Keratinocyte (primary cell): Measurements from ENCODE around the gene UBXN4. TPM values are rescaled to one million over a fixed set of nuclear protein-coding genes. Genes with fewer than 3 reads are reported as not detected.

Experiments
- DNase-seq: peaks from one replicate; pipeline ENCODE4 v3.0.0-alpha.2; 2011; ENCODE audit warnings: low read depth, missing footprints, low spot score
- FAIRE-seq: peaks from 2 replicates; lab custom pipeline; 2011; peaks lifted over from hg19 to GRCh38; lab: Jason Lieb, UNC
- H2AFZ ChIP-seq: 2 replicates; pipeline ENCODE4 v1.6.0; 2012; ENCODE audit warnings: low read length, control low read depth, inconsistent platforms; ENCODE audit not compliant: control insufficient read depth
- H3K27ac ChIP-seq: 2 replicates; pipeline ENCODE4 v1.5.1; 2011; ENCODE audit warnings: low read length; ENCODE audit not compliant: control insufficient read depth, insufficient read depth
- H3K27me3 ChIP-seq: 3 replicates; pipeline ENCODE4 v1.6.0; 2011; ENCODE audit warnings: low read length; ENCODE audit not compliant: control insufficient read depth, insufficient read depth; ENCODE audit errors: extremely low read depth
- H3K36me3 ChIP-seq, 2 experiments: 2 replicates in 1 of 2; 3 replicates in 1 of 2; pipeline ENCODE4 v1.5.1; 2011; ENCODE audit warnings: low read length in 2 of 2, mild to moderate bottlenecking in 1 of 2; ENCODE audit not compliant: control insufficient read depth in 2 of 2, insufficient read depth in 2 of 2; ENCODE audit errors: extremely low read depth in 1 of 2
- H3K4me1 ChIP-seq: 3 replicates; pipeline ENCODE4 v1.5.1; 2011; ENCODE audit warnings: low read length; ENCODE audit not compliant: control insufficient read depth, insufficient read depth; ENCODE audit errors: extremely low read depth
- H3K4me2 ChIP-seq: 3 replicates; pipeline ENCODE4 v1.6.0; 2011; ENCODE audit warnings: low read depth, low read length; ENCODE audit not compliant: control insufficient read depth, insufficient read depth; ENCODE audit errors: extremely low read depth
- H3K4me3 ChIP-seq, 3 experiments: fragments of 200-600 bp in 1 of 3; sonication (generic) in 1 of 3; 2 replicates in 2 of 3; 3 replicates in 1 of 3; pipeline ENCODE4 v1.5.1; 2011 to 2016; ENCODE audit warnings: low read length in 3 of 3, mild to moderate bottlenecking in 3 of 3, control low read depth in 2 of 3, inconsistent platforms in 1 of 3, low read depth in 1 of 3, mixed read lengths in 1 of 3, mixed run types in 1 of 3, moderate library complexity in 1 of 3; ENCODE audit not compliant: control insufficient read depth in 2 of 3, insufficient read depth in 2 of 3; ENCODE audit errors: extremely low read depth in 1 of 3
- H3K79me2 ChIP-seq: 2 replicates; pipeline ENCODE4 v1.6.0; 2012; ENCODE audit warnings: low read length; ENCODE audit not compliant: control insufficient read depth, insufficient read depth
- H3K9ac ChIP-seq: 3 replicates; pipeline ENCODE4 v1.6.0; 2011; ENCODE audit warnings: low read length; ENCODE audit not compliant: control insufficient read depth, insufficient read depth; ENCODE audit errors: extremely low read depth
- H3K9me1 ChIP-seq: 3 replicates; pipeline ENCODE4 v1.6.0; 2011; ENCODE audit warnings: low read length; ENCODE audit not compliant: control insufficient read depth, insufficient read depth; ENCODE audit errors: extremely low read depth
- H3K9me3 ChIP-seq: 2 replicates; pipeline ENCODE4 v1.5.1; 2012; ENCODE audit warnings: low read depth, low read length; ENCODE audit not compliant: control insufficient read depth
- H4K20me1 ChIP-seq: 3 replicates; pipeline ENCODE4 v1.6.0; 2011; ENCODE audit warnings: low read length; ENCODE audit not compliant: control insufficient read depth, insufficient read depth; ENCODE audit errors: extremely low read depth
- EZH2 ChIP-seq: IDR thresholded peaks from one replicate; pipeline ENCODE4 v1.6.1; 2012; ENCODE audit warnings: inconsistent platforms, mild to moderate bottlenecking, low read length, moderate library complexity
- dilution Hi-C: fragments of 300-500 bp; cut with MboI; formaldehyde crosslinking; loops from one replicate; pipeline ENCODE4 v1.7.0; 2020; ENCODE audit warnings: low sequenced_read_pairs; ENCODE audit not compliant: extremely low pct_ligation_motif_present
- polyA plus RNA-seq, 5 experiments: library from polyadenylated mRNA; depleted of rRNA in 3 of 5; stranded (reverse) in 3 of 5; stranded (forward) in 1 of 5; unstranded in 1 of 5; fragments of >200 nt; gene quantifications; 1 replicate in 1 of 5; 2 replicates in 3 of 5; 3 replicates in 1 of 5; pipeline versions ENCODE4 v1.2.1 to v1.2.3, GENCODE V29; 2011 to 2012; ENCODE audit warnings: missing spikeins in 2 of 5, low read depth in 1 of 5, low replicate concordance in 1 of 5
- TF ChIP-seq, protein P1 (sequence below), 3 experiments: IDR thresholded peaks in 1 of 3; conservative IDR thresholded peaks in 1 of 3; optimal IDR thresholded peaks in 1 of 3; 2 replicates in 2 of 3; 3 replicates in 1 of 3; pipeline versions ENCODE3 to v1.5.1; 2011; ENCODE audit warnings: low read length in 3 of 3, mild to moderate bottlenecking in 3 of 3, moderate library complexity in 2 of 3, control low read depth in 1 of 3, inconsistent platforms in 1 of 3; ENCODE audit not compliant: insufficient read depth in 2 of 3; ENCODE audit errors: extremely low read depth in 1 of 3

The UBXN4 gene
- polyA plus RNA-seq, 1 donor (not counting 4 experiments of a cell fraction or from before 2014, with no cell fraction given): 92.2 TPM

DNA sequence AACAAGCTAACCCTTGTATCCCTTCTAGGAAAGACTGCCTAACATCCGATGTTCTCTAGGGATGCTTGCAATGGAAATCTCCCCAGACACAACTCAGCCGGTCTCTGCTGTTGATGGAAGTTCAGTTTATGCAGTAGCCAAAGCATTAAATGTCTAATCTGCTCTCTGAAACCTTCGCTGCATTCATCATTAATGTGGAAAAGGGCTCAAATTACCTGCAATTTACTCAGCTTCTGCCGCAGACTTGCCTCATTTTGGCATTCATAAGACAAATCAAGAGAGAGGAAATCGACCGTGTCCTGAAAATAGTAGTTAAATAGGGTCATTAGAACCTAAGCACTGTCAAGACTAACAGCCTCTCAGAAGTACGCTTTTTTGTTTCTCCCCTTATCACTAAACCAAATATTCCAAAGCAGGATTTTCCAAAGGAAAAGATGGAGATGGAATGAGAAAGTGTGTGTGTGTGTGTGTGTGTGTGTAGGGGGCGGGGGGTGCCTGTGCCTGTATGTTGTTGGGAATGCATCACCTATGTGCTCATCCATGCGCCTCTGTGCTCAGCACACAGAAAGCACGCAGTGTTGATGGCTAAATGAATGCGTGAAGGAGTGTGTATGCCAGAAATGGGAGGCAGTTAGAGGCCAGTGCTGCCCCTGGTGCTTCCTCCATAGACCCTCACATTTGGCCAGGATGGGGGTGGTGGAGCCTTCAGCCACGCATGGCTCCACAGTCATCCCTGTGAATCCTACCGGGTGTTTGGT, 87.9 kb downstream of the UBXN4 start:
- Histone ChIP-seq H3K4me3 (no peak overlapping the region), H3K79me2 (no peaks in the 10 kb centered on the region), H3K4me1 (no peaks in the 10 kb centered on the region), H3K36me3 (no peaks in the 10 kb centered on the region), H3K9me3 (no peaks in the 10 kb centered on the region), H3K4me2 (no peak overlapping the region), H2AFZ (no peak overlapping the region), H3K9me1 (no peaks in the 10 kb centered on the region), H4K20me1 (no peaks in the 10 kb centered on the region), H3K27ac (no peak overlapping the region), H3K9ac (no peak overlapping the region), H3K27me3 (no peaks in the 10 kb centered on the region)
- dilution Hi-C loops: no loop called here
- DNase-seq (no peak), FAIRE-seq (no peak)
- no peak for TF ChIP-seq EZH2
- TF ChIP-seq, protein P1, sequence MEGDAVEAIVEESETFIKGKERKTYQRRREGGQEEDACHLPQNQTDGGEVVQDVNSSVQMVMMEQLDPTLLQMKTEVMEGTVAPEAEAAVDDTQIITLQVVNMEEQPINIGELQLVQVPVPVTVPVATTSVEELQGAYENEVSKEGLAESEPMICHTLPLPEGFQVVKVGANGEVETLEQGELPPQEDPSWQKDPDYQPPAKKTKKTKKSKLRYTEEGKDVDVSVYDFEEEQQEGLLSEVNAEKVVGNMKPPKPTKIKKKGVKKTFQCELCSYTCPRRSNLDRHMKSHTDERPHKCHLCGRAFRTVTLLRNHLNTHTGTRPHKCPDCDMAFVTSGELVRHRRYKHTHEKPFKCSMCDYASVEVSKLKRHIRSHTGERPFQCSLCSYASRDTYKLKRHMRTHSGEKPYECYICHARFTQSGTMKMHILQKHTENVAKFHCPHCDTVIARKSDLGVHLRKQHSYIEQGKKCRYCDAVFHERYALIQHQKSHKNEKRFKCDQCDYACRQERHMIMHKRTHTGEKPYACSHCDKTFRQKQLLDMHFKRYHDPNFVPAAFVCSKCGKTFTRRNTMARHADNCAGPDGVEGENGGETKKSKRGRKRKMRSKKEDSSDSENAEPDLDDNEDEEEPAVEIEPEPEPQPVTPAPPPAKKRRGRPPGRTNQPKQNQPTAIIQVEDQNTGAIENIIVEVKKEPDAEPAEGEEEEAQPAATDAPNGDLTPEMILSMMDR (optimal IDR thresholded peaks at IDR 0.05 in 1 of 3, IDR thresholded peaks at IDR 0.05 in 1 of 3, conservative IDR thresholded peaks at IDR 0.05 in 1 of 3; ENCODE audit: extremely low read depth in 1 of 3, insufficient read depth in 2 of 3, low read length in 3 of 3): no peak

DNA sequence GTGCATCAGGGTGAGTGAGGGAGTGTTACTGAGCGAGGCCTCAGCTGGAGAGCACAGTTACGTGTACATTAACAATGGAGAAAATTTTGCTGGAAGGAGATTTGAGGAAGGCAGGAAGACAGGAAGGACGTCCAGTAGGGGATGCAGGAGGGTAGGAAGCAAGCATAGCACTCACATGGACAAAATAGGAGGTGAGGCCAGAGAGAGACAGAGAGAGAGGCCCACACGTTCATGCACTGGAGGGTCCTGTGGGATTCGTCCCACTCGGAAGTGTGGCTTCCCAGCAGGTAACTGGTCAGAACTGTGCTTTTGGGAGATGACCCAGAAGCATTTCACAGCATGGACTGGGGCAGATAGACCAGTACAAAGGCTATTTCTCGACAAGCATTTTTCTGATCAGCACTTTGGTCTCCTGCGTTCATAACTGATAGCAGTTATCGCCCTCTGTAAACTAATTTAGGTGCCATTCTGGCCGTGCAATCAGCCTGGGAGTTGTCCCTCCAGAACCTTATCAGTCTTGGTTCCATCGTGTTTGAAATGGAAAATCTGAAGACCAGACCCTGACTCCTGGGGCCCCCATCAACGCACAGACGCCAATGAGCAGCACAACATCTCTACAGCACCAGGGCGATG, 89.6 kb downstream of the UBXN4 start:
- H2AFZ ChIP-seq: no peak overlapping the region
- no peaks in the 10 kb centered on the region for H4K20me1 ChIP-seq
- no peaks in the 10 kb centered on the region for H3K9me3 ChIP-seq
- TF ChIP-seq, protein P1 (optimal IDR thresholded peaks at IDR 0.05 in 1 of 3, IDR thresholded peaks at IDR 0.05 in 1 of 3, conservative IDR thresholded peaks at IDR 0.05 in 1 of 3; ENCODE audit: extremely low read depth in 1 of 3, insufficient read depth in 2 of 3, low read length in 3 of 3): no peak
- TF ChIP-seq EZH2: no peak
- no peaks in the 10 kb centered on the region for H3K79me2 ChIP-seq
- H3K4me1 ChIP-seq: no peaks in the 10 kb centered on the region
- H3K36me3 ChIP-seq: no peaks in the 10 kb centered on the region
- no peaks in the 10 kb centered on the region for H3K9me1 ChIP-seq
- H3K27me3 ChIP-seq: no peaks in the 10 kb centered on the region
- no peak overlapping the region for H3K27ac ChIP-seq
- no peak for FAIRE-seq
- dilution Hi-C loops: no loop called here
- H3K4me3 ChIP-seq: no peak overlapping the region
- DNase-seq: no peak
- H3K9ac ChIP-seq: no peak overlapping the region
- no peak overlapping the region for H3K4me2 ChIP-seq
